Breast epithelium (tissue), 3 donors: ENCODE measurements around the gene MAOB.

Source experiments
- CTCF ChIP-seq, 3 donors: fragments of 450-650 bp; IDR thresholded peaks; one replicate each; pipeline ENCODE4 v1.5.1; 2016 to 2017; ENCODE audit warnings: antibody characterized with exemption in 3 of 3, mild to moderate bottlenecking in 3 of 3, moderate library complexity in 3 of 3
- POLR2AphosphoS5 ChIP-seq, 3 donors: sonication (generic); formaldehyde crosslinking; IDR thresholded peaks; one replicate each; pipeline ENCODE4 v1.6.1; 2017; ENCODE audit warnings: antibody characterized with exemption in 3 of 3

- no peak for TF ChIP-seq POLR2AphosphoS5 (IDR thresholded peaks at IDR 0.05)
- TF ChIP-seq CTCF (IDR thresholded peaks at IDR 0.05), result no peak
Measured at GRCh38 chrX:43718546-43718945, 163.7 kb downstream of the MAOB start.
